MM.1S (cell line): Measurements from ENCODE around the gene CFAP73.

ENCODE experiments used
- DNase-seq: peaks from one replicate; pipeline ENCODE4 v3.0.0-alpha.2; 2015
- H2AFZ ChIP-seq: fragments of 300-600 bp; sonication (generic); 2 replicates; pipeline ENCODE4 v1.6.0; 2016; ENCODE audit warnings: antibody characterized with exemption, low read length
- H3F3A ChIP-seq: fragments of 300-600 bp; sonication (generic); 2 replicates; pipeline ENCODE4 v1.6.1; 2016; ENCODE audit warnings: mild to moderate bottlenecking, antibody characterized with exemption, low read length, moderate library complexity, mixed read lengths; ENCODE audit not compliant: insufficient read depth
- H3K27ac ChIP-seq: fragments of 300-600 bp; sonication (generic); 2 replicates; pipeline ENCODE4 v1.5.1; 2016; ENCODE audit warnings: mild to moderate bottlenecking, low read length
- H3K27me3 ChIP-seq: fragments of 300-600 bp; sonication (generic); replicated peaks from 2 replicates; pipeline ENCODE4 v1.6.0; 2016; ENCODE audit warnings: low read length; ENCODE audit not compliant: insufficient read depth
- H3K36me3 ChIP-seq: fragments of 300-600 bp; sonication (generic); replicated peaks from 2 replicates; pipeline ENCODE4 v1.6.1; 2016; ENCODE audit warnings: mild to moderate bottlenecking, low read length, mixed read lengths; ENCODE audit not compliant: insufficient read depth
- H3K4me1 ChIP-seq: fragments of 300-600 bp; sonication (generic); 2 replicates; pipeline ENCODE4 v1.6.1; 2016; ENCODE audit warnings: low read length, mixed read lengths
- H3K4me2 ChIP-seq: fragments of 300-600 bp; sonication (generic); 2 replicates; pipeline ENCODE4 v1.6.0; 2016; ENCODE audit warnings: low read depth, low read length
- H3K4me3 ChIP-seq: fragments of 300-600 bp; sonication (generic); 2 replicates; pipeline ENCODE4 v1.5.1; 2016; ENCODE audit warnings: low read length, mixed read lengths
- H3K79me2 ChIP-seq: fragments of 300-600 bp; sonication (generic); 2 replicates; pipeline ENCODE4 v1.6.1; 2016; ENCODE audit warnings: mixed run types, low read length, mixed read lengths
- H3K9ac ChIP-seq: fragments of 300-600 bp; sonication (generic); 2 replicates; pipeline ENCODE4 v1.6.1; 2016; ENCODE audit warnings: low read length, mixed read lengths
- H3K9me2 ChIP-seq: fragments of 300-600 bp; sonication (generic); replicated peaks from 2 replicates; pipeline ENCODE4 v1.6.1; 2016; ENCODE audit warnings: mild to moderate bottlenecking, low read length, mixed read lengths; ENCODE audit not compliant: insufficient read depth
- H3K9me3 ChIP-seq: fragments of 300-600 bp; sonication (generic); replicated peaks from 2 replicates; pipeline ENCODE4 v1.6.1; 2016; ENCODE audit warnings: mild to moderate bottlenecking, low read length, mixed read lengths; ENCODE audit not compliant: insufficient read depth
- H4K20me1 ChIP-seq: fragments of 300-600 bp; sonication (generic); 2 replicates; pipeline ENCODE4 v1.6.1; 2016; ENCODE audit warnings: mild to moderate bottlenecking, low read length, moderate library complexity, mixed read lengths; ENCODE audit not compliant: insufficient read depth
- EZH2 ChIP-seq: fragments of 300-600 bp; sonication (generic); optimal IDR thresholded peaks from 2 replicates; pipeline ENCODE3; 2017; ENCODE audit warnings: low read depth, mild to moderate bottlenecking, antibody characterized with exemption, low read length, mixed read lengths
- EZH2phosphoT487 ChIP-seq: fragments of 300-600 bp; sonication (generic); IDR thresholded peaks from 2 replicates; pipeline ENCODE4 v1.6.1; 2018; ENCODE audit warnings: antibody characterized with exemption, low read length
- TF ChIP-seq, protein P1 (sequence below): fragments of 300-600 bp; sonication (generic); IDR thresholded peaks from 2 replicates; pipeline ENCODE4 v1.5.1; 2016; ENCODE audit warnings: antibody characterized with exemption, low read length, mixed read lengths

Gene CFAP73

DNA sequence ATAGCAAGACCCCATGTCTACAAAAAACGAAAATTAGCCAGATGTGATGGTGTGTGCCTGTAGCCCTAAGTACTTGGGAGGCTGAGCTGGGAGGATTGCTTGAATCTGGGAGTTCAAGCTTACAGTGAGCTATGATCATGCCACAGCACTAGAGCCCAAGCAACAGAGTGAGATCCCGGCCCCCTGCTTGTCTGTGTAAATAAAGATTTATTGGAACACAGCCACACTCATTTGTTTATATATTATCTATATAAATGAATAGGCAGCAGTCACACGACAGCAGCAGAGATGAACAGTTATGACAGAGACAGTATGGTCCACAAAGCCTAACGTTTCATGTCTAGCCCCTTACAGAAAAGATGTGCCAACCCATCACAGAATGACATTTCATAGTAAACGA, 20.9 kb downstream of the CFAP73 start:
- H3K27me3 ChIP-seq: no peaks in the 10 kb centered on the region
- H3K79me2 ChIP-seq: no peaks in the 10 kb centered on the region
- no peaks in the 10 kb centered on the region for H3K9me2 ChIP-seq
- H3F3A ChIP-seq: no peaks in the 10 kb centered on the region
- H3K9me3 ChIP-seq: no peaks in the 10 kb centered on the region
- no peak overlapping the region for H3K27ac ChIP-seq
- H3K9ac ChIP-seq: no peak overlapping the region
- no peak for DNase-seq
- H3K4me1 ChIP-seq: no peaks in the 10 kb centered on the region; the same call in 1 of the 2 replicates
- TF ChIP-seq EZH2 (no peak), EZH2phosphoT487 (no peak)
- TF ChIP-seq, protein P1, sequence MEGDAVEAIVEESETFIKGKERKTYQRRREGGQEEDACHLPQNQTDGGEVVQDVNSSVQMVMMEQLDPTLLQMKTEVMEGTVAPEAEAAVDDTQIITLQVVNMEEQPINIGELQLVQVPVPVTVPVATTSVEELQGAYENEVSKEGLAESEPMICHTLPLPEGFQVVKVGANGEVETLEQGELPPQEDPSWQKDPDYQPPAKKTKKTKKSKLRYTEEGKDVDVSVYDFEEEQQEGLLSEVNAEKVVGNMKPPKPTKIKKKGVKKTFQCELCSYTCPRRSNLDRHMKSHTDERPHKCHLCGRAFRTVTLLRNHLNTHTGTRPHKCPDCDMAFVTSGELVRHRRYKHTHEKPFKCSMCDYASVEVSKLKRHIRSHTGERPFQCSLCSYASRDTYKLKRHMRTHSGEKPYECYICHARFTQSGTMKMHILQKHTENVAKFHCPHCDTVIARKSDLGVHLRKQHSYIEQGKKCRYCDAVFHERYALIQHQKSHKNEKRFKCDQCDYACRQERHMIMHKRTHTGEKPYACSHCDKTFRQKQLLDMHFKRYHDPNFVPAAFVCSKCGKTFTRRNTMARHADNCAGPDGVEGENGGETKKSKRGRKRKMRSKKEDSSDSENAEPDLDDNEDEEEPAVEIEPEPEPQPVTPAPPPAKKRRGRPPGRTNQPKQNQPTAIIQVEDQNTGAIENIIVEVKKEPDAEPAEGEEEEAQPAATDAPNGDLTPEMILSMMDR: no peak
- H3K36me3 ChIP-seq: no peaks in the 10 kb centered on the region
- no peak overlapping the region for H3K4me2 ChIP-seq
- no peak overlapping the region for H3K4me3 ChIP-seq
- H2AFZ ChIP-seq: no peak overlapping the region
- no peaks in the 10 kb centered on the region for H4K20me1 ChIP-seq

DNA sequence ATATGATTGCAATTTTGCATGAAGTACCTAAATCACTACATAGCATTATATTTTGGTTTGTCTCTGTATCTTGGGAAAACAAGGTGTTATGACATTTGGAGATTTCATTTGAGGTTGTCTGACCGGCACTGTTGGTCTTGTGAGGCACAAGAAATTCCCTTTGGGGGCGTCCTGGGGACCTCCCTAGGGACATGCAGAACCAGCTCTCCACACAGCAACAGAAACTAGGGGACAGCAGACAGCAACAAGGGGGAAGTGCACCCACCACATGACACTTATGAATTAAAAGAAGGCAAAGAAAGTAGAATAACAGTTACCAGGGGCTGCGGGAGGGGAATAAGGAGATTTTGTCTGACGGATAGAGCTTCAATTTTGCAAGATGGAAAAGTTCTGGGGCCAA, 21.4 kb downstream of the CFAP73 start:
- Histone ChIP-seq H3F3A (no peaks in the 10 kb centered on the region), H3K36me3 (no peaks in the 10 kb centered on the region), H3K4me3 (no peak overlapping the region), H3K79me2 (no peaks in the 10 kb centered on the region), H3K9me2 (no peaks in the 10 kb centered on the region), H4K20me1 (no peaks in the 10 kb centered on the region), H3K4me1 (no peaks in the 10 kb centered on the region; the same call in 1 of the 2 replicates), H3K9ac (no peak overlapping the region), H3K27me3 (no peaks in the 10 kb centered on the region), H3K27ac (no peak overlapping the region), H2AFZ (no peak overlapping the region), H3K9me3 (no peaks in the 10 kb centered on the region), H3K4me2 (no peak overlapping the region)
- DNase-seq: no peak
- no peak for TF ChIP-seq EZH2
- no peak for TF ChIP-seq EZH2phosphoT487
- TF ChIP-seq, protein P1: no peak

DNA sequence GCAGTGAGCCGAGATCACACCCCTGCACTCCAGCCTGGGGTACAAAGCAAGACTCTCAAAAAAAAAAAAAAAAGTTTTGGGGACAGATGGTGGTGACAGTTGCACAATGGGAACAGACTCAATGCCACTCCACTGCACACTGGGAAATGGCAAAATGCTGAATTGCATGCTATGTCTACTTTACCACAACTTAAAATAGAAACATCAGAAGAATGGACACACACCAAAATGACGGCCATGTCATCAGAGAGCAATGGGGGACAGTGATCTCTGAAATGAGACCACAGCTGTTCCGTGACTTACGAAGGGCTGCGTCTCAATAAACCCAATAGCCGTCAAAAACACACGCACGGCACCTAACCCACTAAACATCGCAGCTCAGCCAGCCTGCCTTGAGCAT, 22.0 kb downstream of the CFAP73 start:
- no peaks in the 10 kb centered on the region for H3K9me3 ChIP-seq
- H3K4me1 ChIP-seq: no peaks in the 10 kb centered on the region; the same call in 1 of the 2 replicates
- no peak overlapping the region for H3K27ac ChIP-seq
- no peaks in the 10 kb centered on the region for H3K9me2 ChIP-seq
- H4K20me1 ChIP-seq: no peaks in the 10 kb centered on the region
- H3K36me3 ChIP-seq: no peaks in the 10 kb centered on the region
- no peaks in the 10 kb centered on the region for H3K27me3 ChIP-seq
- no peaks in the 10 kb centered on the region for H3K79me2 ChIP-seq
- H3K9ac ChIP-seq: no peak overlapping the region
- no peak for TF ChIP-seq EZH2
- TF ChIP-seq, protein P1: no peak
- TF ChIP-seq EZH2phosphoT487: no peak
- no peaks in the 10 kb centered on the region for H3F3A ChIP-seq
- H3K4me3 ChIP-seq: no peak overlapping the region
- no peak overlapping the region for H2AFZ ChIP-seq
- no peak for DNase-seq
- H3K4me2 ChIP-seq: no peak overlapping the region

DNA sequence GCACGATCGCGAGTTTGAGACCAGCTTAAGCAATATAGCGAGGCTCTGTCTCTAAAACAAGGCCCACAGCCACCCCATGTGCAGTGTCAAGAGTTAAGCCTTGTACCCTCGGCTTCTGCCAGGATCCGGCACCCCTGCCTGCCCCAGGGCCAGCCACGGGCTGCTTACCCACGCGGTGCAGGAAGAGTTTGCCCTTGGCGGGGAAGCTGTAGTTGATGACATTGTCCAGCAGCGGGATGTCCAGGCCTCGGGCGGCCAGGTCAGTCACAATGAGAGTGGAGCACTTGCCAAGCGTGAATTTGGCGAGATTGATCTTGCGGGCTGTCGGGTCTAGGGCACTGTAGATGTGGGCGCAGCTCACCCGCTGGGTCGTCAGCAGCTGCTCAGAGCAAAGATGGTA, 22.7 kb downstream of the CFAP73 start:
- TF ChIP-seq EZH2 (no peak), EZH2phosphoT487 (no peak)
- H3K27ac ChIP-seq: no peak overlapping the region
- no peak overlapping the region for H3K4me2 ChIP-seq
- no peak overlapping the region for H2AFZ ChIP-seq
- no peaks in the 10 kb centered on the region for H3K9me2 ChIP-seq
- no peaks in the 10 kb centered on the region for H3K36me3 ChIP-seq
- H3K4me1 ChIP-seq: no peaks in the 10 kb centered on the region; the same call in 1 of the 2 replicates
- H3F3A ChIP-seq: no peaks in the 10 kb centered on the region
- H3K4me3 ChIP-seq: no peak overlapping the region
- H3K9ac ChIP-seq: no peak overlapping the region
- H3K27me3 ChIP-seq: no peaks in the 10 kb centered on the region
- no peaks in the 10 kb centered on the region for H3K79me2 ChIP-seq
- no peaks in the 10 kb centered on the region for H4K20me1 ChIP-seq
- no peak for DNase-seq
- H3K9me3 ChIP-seq: no peaks in the 10 kb centered on the region
